ENCODE data around the gene APOD. TPM values are rescaled to one million over a fixed set of nuclear protein-coding genes. Genes with fewer than 3 reads are reported as not detected.

The APOD gene
- total RNA-seq, 1 donor from 2014 or later, result not detected

DNA sequence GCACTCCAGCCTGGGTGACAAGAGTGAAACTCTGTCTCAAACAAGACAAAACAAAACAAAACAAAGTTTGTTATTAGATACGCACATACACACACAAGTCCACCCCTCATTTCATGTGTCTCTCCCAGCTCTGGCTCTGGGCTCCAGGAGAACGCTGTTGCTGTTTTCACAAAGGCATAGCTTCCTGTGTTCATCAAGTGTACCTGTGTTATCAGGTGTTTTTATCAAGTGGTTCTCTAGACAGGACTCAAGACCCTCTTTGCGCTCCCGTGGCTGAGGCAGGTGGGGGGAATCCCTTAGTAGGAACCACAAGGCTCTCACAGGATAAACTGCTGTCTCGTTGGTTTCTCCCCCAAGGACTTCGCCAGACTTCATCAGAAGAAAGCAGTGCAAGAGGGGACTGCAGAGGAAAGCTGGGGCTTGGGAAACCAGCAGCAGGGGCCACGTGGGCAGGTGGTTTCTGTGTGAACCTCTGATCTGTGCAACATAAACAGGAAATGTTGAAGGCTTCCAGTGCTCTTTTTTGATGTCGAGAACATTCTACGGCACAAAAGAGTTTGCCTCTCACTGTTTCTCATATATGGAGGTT is 33.7 kb downstream of the APOD start:
- no peaks in the 10 kb centered on the region for H3K36me3 Mint-ChIP-seq (ENCODE audit: low read depth, unreplicated experiment)
- Histone ChIP-seq H3K27me3 (ENCODE audit: insufficient read depth, low read length) (no peaks in the 10 kb centered on the region), H3K4me1 (ENCODE audit: insufficient read depth, low read length) (peaks cover 8% of the 10 kb centered on the region), H3K4me3 (ENCODE audit: insufficient read depth, low read depth, low read length) (no peak overlapping the region), H3K27ac (ENCODE audit: low read depth, low read length) (no peak overlapping the region), H3K36me3 (ENCODE audit: insufficient read depth, low read length) (no peaks in the 10 kb centered on the region), H4K20me1 (ENCODE audit: insufficient read depth, low read length) (no peaks in the 10 kb centered on the region), H3K4me2 (ENCODE audit: low read length) (no peak overlapping the region), H3K79me2 (ENCODE audit: insufficient read depth, low read length) (no peaks in the 10 kb centered on the region), H2AFZ (ENCODE audit: low read depth, low read length) (no peak overlapping the region), H3K9ac (ENCODE audit: low read length) (no peak overlapping the region), H3K9me3 (ENCODE audit: insufficient read depth, low read depth, low read length) (no peaks in the 10 kb centered on the region)
- H3K4me3 Mint-ChIP-seq (ENCODE audit: unreplicated experiment), result no peak overlapping the region
- FAIRE-seq, result no peak
- peaks cover 20% of the 10 kb centered on the region for H3K4me1 Mint-ChIP-seq (ENCODE audit: low read depth, unreplicated experiment)
- no peak for DNase-seq (ENCODE audit: low read depth)
- H3K27me3 Mint-ChIP-seq (ENCODE audit: low read depth, unreplicated experiment), result peaks cover 4% of the 10 kb centered on the region
- H3K9me3 Mint-ChIP-seq (ENCODE audit: unreplicated experiment), result no peaks in the 10 kb centered on the region
- no peak overlapping the region for H3K27ac Mint-ChIP-seq (ENCODE audit: unreplicated experiment)
- TF ChIP-seq CTCF (IDR thresholded peaks at IDR 0.05; ENCODE audit: insufficient read depth, low read depth, low read length), result no peak
- TF ChIP-seq EZH2 (IDR thresholded peaks at IDR 0.05; ENCODE audit: insufficient read depth, low read length), result no peak

GRCh38 chr3:195548987-195549386 is 34.8 kb downstream of the APOD start:
- Histone ChIP-seq H3K79me2 (ENCODE audit: insufficient read depth, low read length) (no peaks in the 10 kb centered on the region), H3K4me2 (ENCODE audit: low read length) (no peak overlapping the region), H4K20me1 (ENCODE audit: insufficient read depth, low read length) (no peaks in the 10 kb centered on the region), H3K4me3 (ENCODE audit: insufficient read depth, low read depth, low read length) (no peak overlapping the region), H3K4me1 (ENCODE audit: insufficient read depth, low read length) (peaks cover 8% of the 10 kb centered on the region), H3K36me3 (ENCODE audit: insufficient read depth, low read length) (no peaks in the 10 kb centered on the region), H2AFZ (ENCODE audit: low read depth, low read length) (no peak overlapping the region), H3K9me3 (ENCODE audit: insufficient read depth, low read depth, low read length) (no peaks in the 10 kb centered on the region), H3K9ac (ENCODE audit: low read length) (no peak overlapping the region), H3K27me3 (ENCODE audit: insufficient read depth, low read length) (no peaks in the 10 kb centered on the region), H3K27ac (ENCODE audit: low read depth, low read length) (no peak overlapping the region)
- Mint-ChIP-seq H3K27ac (ENCODE audit: unreplicated experiment) (no peak overlapping the region), H3K36me3 (ENCODE audit: low read depth, unreplicated experiment) (no peaks in the 10 kb centered on the region), H3K9me3 (ENCODE audit: unreplicated experiment) (no peaks in the 10 kb centered on the region), H3K4me3 (ENCODE audit: unreplicated experiment) (no peak overlapping the region), H3K4me1 (ENCODE audit: low read depth, unreplicated experiment) (peaks cover 20% of the 10 kb centered on the region), H3K27me3 (ENCODE audit: low read depth, unreplicated experiment) (peaks cover 7% of the 10 kb centered on the region)
- no peak for TF ChIP-seq CTCF (IDR thresholded peaks at IDR 0.05; ENCODE audit: insufficient read depth, low read depth, low read length)
- TF ChIP-seq EZH2 (IDR thresholded peaks at IDR 0.05; ENCODE audit: insufficient read depth, low read length), result no peak
- DNase-seq (ENCODE audit: low read depth), result no peak
- no peak for FAIRE-seq

DNA sequence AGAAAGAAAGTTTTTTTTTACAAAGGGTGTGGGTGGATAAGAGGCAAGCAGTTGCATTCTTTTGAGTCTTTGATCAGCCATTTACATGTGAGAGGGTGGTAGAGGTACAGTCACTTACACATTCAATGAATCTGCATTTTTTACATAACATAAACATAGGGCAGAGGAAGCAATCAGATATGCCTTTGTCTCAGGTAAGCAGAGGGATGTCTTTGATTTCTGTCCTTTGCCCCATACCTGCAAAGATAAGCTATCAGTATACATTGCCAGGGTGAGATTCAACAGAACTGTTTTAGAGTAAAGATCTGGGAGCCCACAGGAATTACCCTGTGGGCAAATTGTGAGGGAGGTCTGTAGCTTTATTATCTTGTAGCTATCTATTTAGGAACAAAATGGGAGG is 35.2 kb downstream of the APOD start:
- no peak for FAIRE-seq
- no peak overlapping the region for H3K27ac Mint-ChIP-seq (ENCODE audit: unreplicated experiment)

More for the DNA sequence above, 35.2 kb downstream of the APOD start:
- H3K9me3 ChIP-seq (ENCODE audit: insufficient read depth, low read depth, low read length), result no peaks in the 10 kb centered on the region
- H3K36me3 Mint-ChIP-seq (ENCODE audit: low read depth, unreplicated experiment), result no peaks in the 10 kb centered on the region
- H4K20me1 ChIP-seq (ENCODE audit: insufficient read depth, low read length), result no peaks in the 10 kb centered on the region
- no peak for DNase-seq (ENCODE audit: low read depth)
- H3K36me3 ChIP-seq (ENCODE audit: insufficient read depth, low read length), result no peaks in the 10 kb centered on the region
- H3K79me2 ChIP-seq (ENCODE audit: insufficient read depth, low read length), result no peaks in the 10 kb centered on the region
- peaks cover 8% of the 10 kb centered on the region for H3K4me1 ChIP-seq (ENCODE audit: insufficient read depth, low read length)
- TF ChIP-seq CTCF (IDR thresholded peaks at IDR 0.05; ENCODE audit: insufficient read depth, low read depth, low read length) (no peak), EZH2 (IDR thresholded peaks at IDR 0.05; ENCODE audit: insufficient read depth, low read length) (no peak)
- no peak overlapping the region for H3K4me2 ChIP-seq (ENCODE audit: low read length)
- no peak overlapping the region for H3K9ac ChIP-seq (ENCODE audit: low read length)
- peaks cover 20% of the 10 kb centered on the region for H3K4me1 Mint-ChIP-seq (ENCODE audit: low read depth, unreplicated experiment)
- peaks cover 8% of the 10 kb centered on the region for H3K27me3 Mint-ChIP-seq (ENCODE audit: low read depth, unreplicated experiment)
- no peaks in the 10 kb centered on the region for H3K27me3 ChIP-seq (ENCODE audit: insufficient read depth, low read length)
- H3K27ac ChIP-seq (ENCODE audit: low read depth, low read length), result no peak overlapping the region
- H3K4me3 Mint-ChIP-seq (ENCODE audit: unreplicated experiment), result no peak overlapping the region
- H3K4me3 ChIP-seq (ENCODE audit: insufficient read depth, low read depth, low read length), result no peak overlapping the region
- no peaks in the 10 kb centered on the region for H3K9me3 Mint-ChIP-seq (ENCODE audit: unreplicated experiment)
- no peak overlapping the region for H2AFZ ChIP-seq (ENCODE audit: low read depth, low read length)

Measured in astrocyte (in vitro differentiated cells and primary cell).